Non-pigmented ciliary epithelial cell (primary cell): ENCODE data around the gene MYO9B.

ENCODE experiments used
- DNase-seq: peaks from one replicate; pipeline ENCODE4 v3.0.0-alpha.2; 2010; ENCODE audit warnings: low read depth

The MYO9B gene

GRCh38 chr19:17063428-17063827 lies 12.1 kb upstream of the MYO9B start:
- DNase-seq = no peak

- no peak for DNase-seq
Measured at GRCh38 chr19:17069193-17069592, 6.4 kb upstream of the MYO9B start.

GRCh38 chr19:17070421-17070820 lies 5.2 kb upstream of the MYO9B start:
- DNase-seq = no peak

- no peak for DNase-seq
Measured at GRCh38 chr19:17070912-17071311, 4.7 kb upstream of the MYO9B start.

- no peak for DNase-seq
Measured at GRCh38 chr19:17073869-17074633, 1.5 kb upstream of the MYO9B start.

- no peak for DNase-seq
Measured at GRCh38 chr19:17074634-17075034, 943 bp upstream of the MYO9B start.

- no peak for DNase-seq
Measured at GRCh38 chr19:17075864-17076542, 426 bp downstream of the MYO9B start.

- DNase-seq = no peak
Measured at GRCh38 chr19:17076543-17076991, 990 bp downstream of the MYO9B start.

- DNase-seq = no peak
Measured at GRCh38 chr19:17077447-17078028, 2.0 kb downstream of the MYO9B start.

- DNase-seq = no peak
Measured at GRCh38 chr19:17078036-17078919, 2.7 kb downstream of the MYO9B start.

GRCh38 chr19:17078920-17079709 lies 3.5 kb downstream of the MYO9B start:
- no peak for DNase-seq

- peak; percentile 98 for DNase-seq
Measured at GRCh38 chr19:17079710-17080439, 4.3 kb downstream of the MYO9B start.

GRCh38 chr19:17080440-17080801 lies 4.8 kb downstream of the MYO9B start:
- no peak for DNase-seq

- DNase-seq = no peak
Measured at GRCh38 chr19:17081672-17082630, 6.4 kb downstream of the MYO9B start.

- no peak for DNase-seq
Measured at GRCh38 chr19:17086120-17086519, 10.5 kb downstream of the MYO9B start.

GRCh38 chr19:17086834-17087233 lies 11.3 kb downstream of the MYO9B start:
- no peak for DNase-seq

GRCh38 chr19:17088552-17088951 lies 13.0 kb downstream of the MYO9B start:
- DNase-seq = no peak

GRCh38 chr19:17090583-17090982 lies 15.0 kb downstream of the MYO9B start:
- no peak for DNase-seq

- DNase-seq = no peak
Measured at GRCh38 chr19:17091758-17092333, 16.3 kb downstream of the MYO9B start.
